RWPE2 (cell line): ENCODE measurements around the gene SLC12A8.

Source experiments
- ATAC-seq: fragments of 200-7000 bp; cut with Tn5 transposase; 3 replicates; pipeline ENCODE4 v1.9.1; 2021; ENCODE audit warnings: low read depth
- DNase-seq: peaks from one replicate; pipeline ENCODE4 v3.0.0-alpha.2; 2020; ENCODE audit warnings: low spot score
- H3K27ac ChIP-seq: fragments of 450-650 bp; 2 replicates; pipeline ENCODE4 v1.5.1; 2017; ENCODE audit warnings: mild to moderate bottlenecking; ENCODE audit not compliant: poor library complexity, severe bottlenecking
- H3K27me3 ChIP-seq: fragments of 250-450 bp; sonication (Bioruptor Pico); 2 replicates; pipeline ENCODE4 v1.5.1; 2021; ENCODE audit warnings: mild to moderate bottlenecking, moderate library complexity; ENCODE audit not compliant: insufficient read depth, poor library complexity, severe bottlenecking
- H3K36me3 ChIP-seq: fragments of 250-450 bp; sonication (Bioruptor Pico); 2 replicates; pipeline ENCODE4 v1.5.1; 2020; ENCODE audit warnings: low read depth, mild to moderate bottlenecking, moderate library complexity
- H3K4me1 ChIP-seq: fragments of 250-450 bp; sonication (Bioruptor Pico); 2 replicates; pipeline ENCODE4 v1.5.1; 2021; ENCODE audit warnings: mild to moderate bottlenecking, moderate library complexity; ENCODE audit not compliant: insufficient read depth, poor library complexity, severe bottlenecking
- H3K4me3 ChIP-seq: fragments of 250-450 bp; sonication (Bioruptor Pico); 2 replicates; pipeline ENCODE4 v1.5.1; 2021; ENCODE audit warnings: mild to moderate bottlenecking, moderate library complexity; ENCODE audit not compliant: severe bottlenecking
- H3K9me3 ChIP-seq: fragments of 250-450 bp; sonication (Bioruptor Pico); 2 replicates; pipeline ENCODE4 v1.5.1; 2021; ENCODE audit warnings: mild to moderate bottlenecking, moderate library complexity; ENCODE audit not compliant: severe bottlenecking
- CTCF ChIP-seq: fragments of 450-650 bp; IDR thresholded peaks from one replicate; pipeline ENCODE4 v1.5.1; 2017; ENCODE audit warnings: mild to moderate bottlenecking, moderate library complexity; ENCODE audit not compliant: poor library complexity, severe bottlenecking

The SLC12A8 gene

GRCh38 chr3:125126323-125126722 is 86.2 kb downstream of the SLC12A8 start:
- H3K27ac ChIP-seq: peak overlapping the region; percentile 68
- no peak for ATAC-seq
- no peaks in the 10 kb centered on the region for H3K27me3 ChIP-seq
- TF ChIP-seq CTCF: no peak
- H3K9me3 ChIP-seq: no peaks in the 10 kb centered on the region
- peaks cover 32% of the 10 kb centered on the region for H3K4me1 ChIP-seq
- H3K4me3 ChIP-seq: no peak overlapping the region
- H3K36me3 ChIP-seq: no peaks in the 10 kb centered on the region
- no peak for DNase-seq

- DNase-seq: no peak
- Histone ChIP-seq H3K27me3 (no peaks in the 10 kb centered on the region), H3K4me3 (no peak overlapping the region), H3K36me3 (no peaks in the 10 kb centered on the region), H3K27ac (peak overlapping the region; percentile 68), H3K4me1 (peaks cover 32% of the 10 kb centered on the region), H3K9me3 (no peaks in the 10 kb centered on the region)
- ATAC-seq: peak; percentile 71
- TF ChIP-seq CTCF: no peak
Measured at GRCh38 chr3:125125821-125126245, 86.7 kb downstream of the SLC12A8 start.

GRCh38 chr3:125123451-125124305 is 88.9 kb downstream of the SLC12A8 start:
- ATAC-seq (no peak), DNase-seq (no peak)
- H3K27me3 ChIP-seq: no peaks in the 10 kb centered on the region
- no peaks in the 10 kb centered on the region for H3K36me3 ChIP-seq
- no peak overlapping the region for H3K27ac ChIP-seq
- no peak for TF ChIP-seq CTCF
- no peaks in the 10 kb centered on the region for H3K9me3 ChIP-seq
- H3K4me3 ChIP-seq: no peak overlapping the region
- H3K4me1 ChIP-seq: peaks cover 17% of the 10 kb centered on the region

GRCh38 chr3:125121246-125122010 is 91.1 kb downstream of the SLC12A8 start:
- no peaks in the 10 kb centered on the region for H3K36me3 ChIP-seq
- TF ChIP-seq CTCF: no peak
- H3K27ac ChIP-seq: no peak overlapping the region
- ATAC-seq: no peak
- peaks cover 20% of the 10 kb centered on the region for H3K4me1 ChIP-seq
- no peaks in the 10 kb centered on the region for H3K9me3 ChIP-seq
- no peaks in the 10 kb centered on the region for H3K27me3 ChIP-seq
- no peak for DNase-seq
- no peak overlapping the region for H3K4me3 ChIP-seq
